Measurements from ENCODE around the gene POLD1. TPM values are rescaled to one million over a fixed set of nuclear protein-coding genes. Genes with fewer than 3 reads are reported as not detected.

Gene POLD1
- total and polyA plus RNA-seq, 2 of the 13 experiments (the other 11 are each of a cell fraction or from before 2014, with no cell fraction given), result 17.4 to 54.0 TPM

- TF ChIP-seq DNMT1 (CRISPR knock-in tag; IDR thresholded peaks at IDR 0.05) (no peak), KLF6 (CRISPR knock-in tag; IDR thresholded peaks at IDR 0.05) (no peak), ZFP36 (IDR thresholded peaks at IDR 0.05; ENCODE audit: borderline replicate concordance, low read depth, low read length, partially characterized antibody) (no peak), SP4 (CRISPR knock-in tag; IDR thresholded peaks at IDR 0.05) (0 out of 2 replicates have a peak, but pooled peaks have one; percentile 32), SMARCE1 (IDR thresholded peaks at IDR 0.05; ENCODE audit: borderline replicate concordance) (no peak), SALL1 (CRISPR knock-in tag; IDR thresholded peaks at IDR 0.05) (peak; percentile 60), CCDC6 (CRISPR knock-in tag; IDR thresholded peaks at IDR 0.05) (no peak), LBX2 (CRISPR knock-in tag; IDR thresholded peaks at IDR 0.05; ENCODE audit: borderline replicate concordance) (no peak), ZGPAT (CRISPR knock-in tag; IDR thresholded peaks at IDR 0.05) (peak; percentile 42; the same call in 1 of the 2 replicates), SIX1 (CRISPR knock-in tag; IDR thresholded peaks at IDR 0.05; ENCODE audit: borderline replicate concordance) (no peak), SP140L (CRISPR knock-in tag; IDR thresholded peaks at IDR 0.05; ENCODE audit: borderline replicate concordance) (no peak), ZNF652 (CRISPR knock-in tag; IDR thresholded peaks at IDR 0.05; ENCODE audit: borderline replicate concordance, low read depth) (no peak), ZNF766 (CRISPR knock-in tag; IDR thresholded peaks at IDR 0.05; ENCODE audit: borderline replicate concordance) (no peak)
- TF ChIP-seq, protein P1, sequence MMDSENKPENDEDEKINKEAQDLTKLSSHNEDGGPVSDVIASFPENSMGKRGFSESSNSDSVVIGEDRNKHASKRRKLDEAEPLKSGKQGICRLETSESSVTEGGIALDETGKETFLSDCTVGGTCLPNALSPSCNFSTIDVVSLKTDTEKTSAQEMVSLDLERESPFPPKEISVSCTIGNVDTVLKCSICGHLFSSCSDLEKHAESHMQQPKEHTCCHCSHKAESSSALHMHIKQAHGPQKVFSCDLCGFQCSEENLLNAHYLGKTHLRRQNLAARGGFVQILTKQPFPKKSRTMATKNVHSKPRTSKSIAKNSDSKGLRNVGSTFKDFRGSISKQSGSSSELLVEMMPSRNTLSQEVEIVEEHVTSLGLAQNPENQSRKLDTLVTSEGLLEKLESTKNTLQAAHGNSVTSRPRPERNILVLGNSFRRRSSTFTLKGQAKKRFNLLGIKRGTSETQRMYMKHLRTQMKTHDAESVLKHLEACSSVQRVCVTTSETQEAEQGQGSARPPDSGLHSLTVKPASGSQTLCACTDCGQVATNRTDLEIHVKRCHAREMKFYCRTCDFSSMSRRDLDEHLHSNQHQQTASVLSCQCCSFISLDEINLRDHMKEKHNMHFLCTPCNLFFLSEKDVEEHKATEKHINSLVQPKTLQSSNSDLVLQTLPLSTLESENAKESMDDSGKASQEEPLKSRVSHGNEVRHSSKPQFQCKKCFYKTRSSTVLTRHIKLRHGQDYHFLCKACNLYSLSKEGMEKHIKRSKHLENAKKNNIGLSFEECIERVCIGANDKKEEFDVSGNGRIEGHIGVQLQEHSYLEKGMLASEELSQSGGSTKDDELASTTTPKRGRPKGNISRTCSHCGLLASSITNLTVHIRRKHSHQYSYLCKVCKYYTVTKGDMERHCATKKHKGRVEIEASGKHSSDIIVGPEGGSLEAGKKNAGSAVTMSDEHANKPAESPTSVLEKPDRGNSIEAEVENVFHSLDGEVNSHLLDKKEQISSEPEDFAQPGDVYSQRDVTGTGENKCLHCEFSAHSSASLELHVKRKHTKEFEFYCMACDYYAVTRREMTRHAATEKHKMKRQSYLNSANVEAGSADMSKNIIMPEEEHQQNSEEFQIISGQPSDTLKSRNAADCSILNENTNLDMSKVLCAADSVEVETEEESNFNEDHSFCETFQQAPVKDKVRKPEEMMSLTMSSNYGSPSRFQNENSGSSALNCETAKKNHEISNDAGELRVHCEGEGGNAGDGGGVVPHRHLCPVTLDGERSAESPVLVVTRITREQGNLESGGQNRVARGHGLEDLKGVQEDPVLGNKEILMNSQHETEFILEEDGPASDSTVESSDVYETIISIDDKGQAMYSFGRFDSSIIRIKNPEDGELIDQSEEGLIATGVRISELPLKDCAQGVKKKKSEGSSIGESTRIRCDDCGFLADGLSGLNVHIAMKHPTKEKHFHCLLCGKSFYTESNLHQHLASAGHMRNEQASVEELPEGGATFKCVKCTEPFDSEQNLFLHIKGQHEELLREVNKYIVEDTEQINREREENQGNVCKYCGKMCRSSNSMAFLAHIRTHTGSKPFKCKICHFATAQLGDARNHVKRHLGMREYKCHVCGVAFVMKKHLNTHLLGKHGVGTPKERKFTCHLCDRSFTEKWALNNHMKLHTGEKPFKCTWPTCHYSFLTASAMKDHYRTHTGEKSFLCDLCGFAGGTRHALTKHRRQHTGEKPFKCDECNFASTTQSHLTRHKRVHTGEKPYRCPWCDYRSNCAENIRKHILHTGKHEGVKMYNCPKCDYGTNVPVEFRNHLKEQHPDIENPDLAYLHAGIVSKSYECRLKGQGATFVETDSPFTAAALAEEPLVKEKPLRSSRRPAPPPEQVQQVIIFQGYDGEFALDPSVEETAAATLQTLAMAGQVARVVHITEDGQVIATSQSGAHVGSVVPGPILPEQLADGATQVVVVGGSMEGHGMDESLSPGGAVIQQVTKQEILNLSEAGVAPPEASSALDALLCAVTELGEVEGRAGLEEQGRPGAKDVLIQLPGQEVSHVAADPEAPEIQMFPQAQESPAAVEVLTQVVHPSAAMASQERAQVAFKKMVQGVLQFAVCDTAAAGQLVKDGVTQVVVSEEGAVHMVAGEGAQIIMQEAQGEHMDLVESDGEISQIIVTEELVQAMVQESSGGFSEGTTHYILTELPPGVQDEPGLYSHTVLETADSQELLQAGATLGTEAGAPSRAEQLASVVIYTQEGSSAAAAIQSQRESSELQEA (CRISPR knock-in tag; IDR thresholded peaks at IDR 0.05; ENCODE audit: not compliant biosample characterization), result no peak
- TF ChIP-seq, protein P2, sequence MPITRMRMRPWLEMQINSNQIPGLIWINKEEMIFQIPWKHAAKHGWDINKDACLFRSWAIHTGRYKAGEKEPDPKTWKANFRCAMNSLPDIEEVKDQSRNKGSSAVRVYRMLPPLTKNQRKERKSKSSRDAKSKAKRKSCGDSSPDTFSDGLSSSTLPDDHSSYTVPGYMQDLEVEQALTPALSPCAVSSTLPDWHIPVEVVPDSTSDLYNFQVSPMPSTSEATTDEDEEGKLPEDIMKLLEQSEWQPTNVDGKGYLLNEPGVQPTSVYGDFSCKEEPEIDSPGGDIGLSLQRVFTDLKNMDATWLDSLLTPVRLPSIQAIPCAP (CRISPR knock-in tag; IDR thresholded peaks at IDR 0.05; ENCODE audit: low read depth), result no peak
These were observed 34.7 kb upstream of the POLD1 start (continued) for GRCh38 chr19:50349277-50350057.

All from HepG2 (cell line).